GM19099 (cell line): ENCODE results near the gene NIPAL4.

Experiments
- POLR2A ChIP-seq: IDR thresholded peaks from 3 replicates; pipeline ENCODE4 v1.6.1; 2011; ENCODE audit warnings: low read depth; ENCODE audit not compliant: insufficient read length; ENCODE audit errors: extremely low read depth

The NIPAL4 gene

DNA sequence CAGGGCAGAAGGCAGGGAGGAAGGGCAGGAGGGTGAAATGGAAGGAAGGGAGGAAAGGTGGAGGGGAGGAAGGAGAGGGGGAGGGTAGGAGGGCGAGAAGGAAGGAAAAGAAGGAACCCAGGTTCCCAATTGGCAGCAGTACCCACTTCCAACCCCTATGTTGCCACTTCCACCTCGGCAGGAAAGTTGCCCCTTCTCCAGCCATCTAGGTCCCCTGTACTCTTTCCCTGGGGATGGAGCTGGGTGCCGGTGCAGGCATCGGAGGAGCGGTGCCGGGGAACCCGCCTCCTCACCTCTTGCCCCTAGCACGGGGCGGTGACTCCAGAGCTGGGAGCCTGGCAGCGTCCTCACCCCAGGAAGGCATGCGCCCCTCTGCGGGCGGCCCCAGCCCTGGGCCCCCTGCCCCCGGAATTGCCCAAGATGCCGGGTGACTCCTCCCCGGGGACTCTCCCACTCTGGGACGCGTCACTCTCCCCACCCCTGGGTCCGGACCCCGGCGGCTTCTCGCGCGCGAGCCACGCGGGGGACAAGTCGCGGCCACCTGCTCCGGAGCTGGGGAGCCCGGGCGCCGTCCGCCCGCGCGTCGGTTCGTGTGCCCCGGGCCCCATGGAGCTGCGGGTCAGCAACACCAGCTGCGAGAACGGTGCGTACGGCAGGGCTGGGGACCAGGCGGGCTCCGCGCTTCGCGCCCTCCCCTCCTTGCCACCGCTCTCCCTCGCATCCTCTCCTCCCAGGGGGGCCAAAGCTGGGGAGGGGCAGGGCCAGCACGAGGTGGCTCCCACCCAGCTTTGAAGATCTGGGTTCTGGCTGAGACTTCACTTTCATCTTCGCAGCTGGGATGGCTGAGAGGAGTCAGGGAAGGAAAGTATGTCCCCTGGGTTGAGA is at the start of gene NIPAL4:
TSS of gene NIPAL4 (plus strand) at position 499 of the 885 bp plus-strand sequence. CDS start at position 607, 108 bp downstream.
- TF ChIP-seq POLR2A: no peak

DNA sequence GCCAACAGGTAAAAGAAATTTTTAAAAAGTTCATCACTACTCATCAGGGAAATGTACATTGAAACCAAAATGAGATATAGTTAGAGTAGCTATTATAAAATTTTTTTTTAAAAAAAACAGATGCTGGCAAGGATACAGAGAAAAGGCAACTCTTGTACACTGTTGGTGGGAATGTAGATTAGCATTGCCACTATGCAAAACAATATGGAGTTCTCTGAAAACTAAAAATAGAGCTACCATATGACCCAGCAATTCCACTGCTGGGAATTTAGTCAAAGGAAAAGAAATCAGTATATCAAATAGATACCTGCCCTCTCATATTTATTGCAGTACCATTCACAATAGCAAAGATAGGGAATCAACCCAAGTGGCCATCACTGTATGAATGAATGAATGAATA is 44.2 kb upstream of the NIPAL4 start:
- no peak for TF ChIP-seq POLR2A

DNA sequence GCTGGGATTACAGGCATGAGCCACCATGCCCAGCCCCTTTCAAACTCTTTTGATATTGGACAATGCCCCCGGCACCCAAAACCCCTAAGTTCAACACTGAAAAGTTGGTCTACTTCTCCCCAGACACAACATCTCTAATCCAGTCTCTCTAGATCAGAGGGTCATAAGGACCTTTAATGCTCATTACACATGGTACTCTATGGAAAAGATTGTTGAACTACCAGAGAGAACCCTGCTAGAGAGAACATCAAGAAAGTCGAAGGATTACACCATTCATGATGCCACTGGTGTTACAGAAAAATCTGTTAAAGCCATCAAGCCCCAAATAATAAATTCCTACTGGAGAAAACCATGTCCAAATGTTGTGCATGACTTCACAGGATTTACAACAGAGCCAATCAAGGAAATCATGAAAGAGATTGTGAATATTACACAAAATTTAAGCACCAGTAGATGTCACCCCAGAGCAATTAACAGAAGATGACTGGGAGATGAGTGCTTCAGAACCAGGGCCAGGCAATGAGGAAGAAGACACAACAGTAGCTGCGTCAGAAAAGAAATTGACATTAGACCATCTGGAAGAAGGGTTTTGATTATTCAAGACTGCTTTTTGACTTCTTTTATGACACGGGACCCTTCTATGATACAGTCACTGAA is 28.3 kb upstream of the NIPAL4 start:
- no peak for TF ChIP-seq POLR2A

DNA sequence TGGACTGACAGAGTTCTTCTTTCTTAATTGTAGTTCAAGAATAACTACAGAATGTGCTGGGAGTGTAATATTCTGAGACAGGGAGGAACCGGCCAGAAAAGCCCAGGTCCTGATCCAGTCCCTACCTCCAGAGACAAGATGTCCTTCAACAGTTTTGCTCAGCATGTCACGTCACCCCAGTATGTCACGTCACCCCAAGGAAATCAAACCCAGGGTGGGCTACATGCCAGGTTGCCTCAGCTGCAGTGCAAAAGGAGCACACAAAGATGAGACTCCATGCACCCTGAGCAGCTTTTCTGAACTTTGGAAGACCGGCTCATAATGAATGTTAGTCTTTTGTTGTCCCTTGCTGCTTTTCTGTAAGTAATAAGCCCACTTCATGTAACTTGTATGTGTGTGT is 25.9 kb upstream of the NIPAL4 start:
- TF ChIP-seq POLR2A: no peak

DNA sequence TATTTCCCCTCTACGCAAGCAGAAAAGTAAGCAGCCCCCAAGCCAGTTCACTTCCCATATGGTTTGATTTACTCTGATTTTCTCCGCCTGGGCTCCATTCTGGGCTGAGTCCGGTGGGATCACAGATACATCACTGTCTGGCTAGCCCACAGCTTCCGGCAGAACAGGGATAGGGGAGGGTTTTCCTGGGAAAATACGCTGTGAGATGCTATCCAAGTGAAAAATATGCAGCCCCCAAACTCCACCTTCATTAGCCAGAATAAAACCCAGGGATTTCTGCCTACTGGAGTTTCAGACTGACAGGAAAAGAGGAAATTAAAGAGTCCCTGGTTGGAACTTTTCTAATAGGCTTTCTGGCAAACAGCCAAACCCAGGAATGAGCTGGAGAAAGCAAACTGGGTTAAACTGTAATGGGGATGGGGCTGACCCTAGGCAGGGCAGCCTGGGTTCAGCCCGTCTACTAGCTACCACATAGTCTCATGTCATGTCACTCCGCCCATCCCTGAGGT is 16.9 kb upstream of the NIPAL4 start:
- no peak for TF ChIP-seq POLR2A

DNA sequence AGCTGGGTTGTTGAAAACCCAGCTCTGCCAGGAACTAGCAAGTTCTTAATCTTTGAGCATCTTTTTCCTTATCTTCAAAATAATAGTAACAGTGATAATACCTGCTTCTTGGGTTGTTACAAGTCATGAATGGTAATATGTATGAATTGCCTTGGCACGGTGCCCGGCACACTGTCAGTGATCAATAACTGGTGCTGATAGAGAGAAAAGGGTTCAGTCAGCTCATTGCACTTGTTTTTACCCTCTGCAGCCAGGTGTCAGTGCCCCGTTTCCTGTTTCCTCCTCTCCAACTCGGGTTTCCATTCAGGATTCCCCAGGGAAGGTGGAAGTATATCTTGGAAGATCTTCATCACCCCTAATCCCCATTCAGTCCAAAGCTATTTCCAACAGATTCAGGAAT is 15.8 kb upstream of the NIPAL4 start:
- no peak for TF ChIP-seq POLR2A

DNA sequence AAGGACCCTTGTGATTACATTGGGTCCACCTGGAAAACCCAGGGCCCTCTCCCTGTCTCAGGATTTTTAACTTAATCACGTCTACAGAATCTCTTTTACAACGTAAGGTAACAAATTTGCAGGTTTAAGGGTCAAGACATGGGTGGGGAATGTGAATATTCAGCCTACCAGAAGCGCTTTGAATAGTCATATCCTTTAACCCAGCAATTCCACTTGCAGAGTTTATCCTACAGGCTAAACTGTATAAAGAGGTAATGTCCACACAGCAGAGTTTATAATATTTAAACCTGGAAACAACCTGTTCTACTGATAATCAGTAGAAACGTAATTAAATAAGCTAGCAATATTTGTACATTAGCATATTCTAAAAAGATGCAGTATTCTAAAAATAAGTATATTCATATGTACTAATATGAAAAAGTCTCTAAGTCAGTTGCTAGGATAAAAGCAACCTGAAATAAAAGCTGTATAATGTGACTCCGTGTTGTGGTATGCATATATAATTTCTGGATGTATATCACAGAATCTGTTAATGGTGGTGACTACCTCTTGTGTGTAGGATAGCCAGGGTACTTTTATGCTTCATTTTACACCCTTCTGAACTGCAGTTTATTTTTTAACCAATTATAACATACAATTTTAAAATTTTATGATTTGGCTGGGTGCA is 14.1 kb upstream of the NIPAL4 start:
- no peak for TF ChIP-seq POLR2A

DNA sequence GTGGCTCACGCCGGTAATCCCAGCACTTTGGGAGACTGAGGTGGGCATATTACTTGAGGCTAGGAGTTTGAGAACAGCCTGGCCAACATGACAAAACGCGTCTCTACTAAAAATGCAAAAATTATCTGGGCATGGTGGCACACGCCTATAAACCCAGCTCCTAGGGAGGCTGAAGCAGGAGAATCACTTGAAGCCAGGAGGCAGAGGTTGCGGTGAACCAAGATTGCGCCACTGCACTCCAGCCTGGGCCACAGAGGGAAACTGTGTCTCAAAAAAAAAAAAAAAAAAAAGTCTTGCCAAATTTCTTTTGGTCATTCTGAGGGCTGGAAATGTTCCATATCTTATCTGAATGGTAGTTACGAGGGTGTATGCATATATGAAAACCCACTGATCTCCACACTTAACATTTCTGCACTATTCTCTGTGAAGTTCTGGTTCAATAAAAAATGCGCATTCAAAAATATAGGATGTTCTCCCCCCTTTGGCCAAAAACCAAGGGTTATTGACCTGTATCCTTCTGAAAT is 13.5 kb upstream of the NIPAL4 start:
- no peak for TF ChIP-seq POLR2A

DNA sequence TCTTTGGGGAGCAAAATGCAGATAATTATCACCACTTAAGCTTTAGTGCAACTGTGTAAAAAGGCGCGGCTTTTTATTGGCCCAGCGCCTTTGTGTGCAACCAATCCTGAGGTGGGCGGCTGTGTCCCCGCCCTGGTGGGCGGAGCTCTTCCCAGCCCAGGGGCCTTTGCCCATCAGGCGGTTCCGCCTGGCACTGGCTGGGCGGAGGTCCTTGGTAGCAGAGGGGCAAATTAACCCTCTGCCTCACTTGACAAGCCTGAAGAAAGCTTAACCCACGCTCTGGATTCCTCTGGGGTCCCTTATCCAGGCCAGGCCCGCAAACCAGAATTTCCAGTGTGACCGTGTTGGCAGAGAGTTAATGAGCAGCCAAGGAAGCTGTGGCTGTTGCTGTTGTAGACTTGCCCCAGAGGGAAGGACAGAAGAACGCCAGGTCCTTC is 12.8 kb upstream of the NIPAL4 start:
- no peak for TF ChIP-seq POLR2A

DNA sequence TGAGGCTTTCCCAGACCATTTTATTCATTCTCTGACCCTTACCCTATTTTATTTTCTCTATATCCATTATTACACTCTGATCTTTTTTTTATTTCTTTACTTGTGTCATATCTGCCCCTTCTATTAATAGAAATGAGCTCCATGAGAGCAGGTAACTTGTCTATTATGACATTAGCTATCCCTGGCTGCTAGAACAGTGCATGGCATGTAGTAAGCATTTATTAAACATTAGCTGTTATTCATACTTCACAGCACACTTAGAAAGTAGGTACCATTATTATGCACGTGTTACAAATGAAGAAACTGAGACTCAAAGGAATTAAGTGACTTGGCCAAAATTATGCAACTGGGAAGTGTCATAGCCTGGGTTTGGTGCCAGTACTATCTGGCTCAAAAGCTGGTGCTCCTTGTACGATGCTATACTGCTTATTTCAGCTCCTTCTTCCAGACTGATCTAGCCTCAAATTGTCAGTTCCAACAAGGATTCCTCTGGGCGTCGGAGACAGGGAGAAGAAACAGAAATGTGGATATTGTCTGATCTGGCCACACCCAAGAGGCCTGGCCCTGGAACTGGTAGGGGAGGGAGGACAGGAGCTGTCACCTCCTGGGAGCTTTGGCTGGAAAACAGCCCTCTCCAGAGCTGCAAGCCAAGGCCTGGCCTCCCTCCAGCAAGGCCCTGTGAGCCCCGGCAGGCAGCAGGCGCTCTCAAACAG is 10.8 kb upstream of the NIPAL4 start:
- no peak for TF ChIP-seq POLR2A

DNA sequence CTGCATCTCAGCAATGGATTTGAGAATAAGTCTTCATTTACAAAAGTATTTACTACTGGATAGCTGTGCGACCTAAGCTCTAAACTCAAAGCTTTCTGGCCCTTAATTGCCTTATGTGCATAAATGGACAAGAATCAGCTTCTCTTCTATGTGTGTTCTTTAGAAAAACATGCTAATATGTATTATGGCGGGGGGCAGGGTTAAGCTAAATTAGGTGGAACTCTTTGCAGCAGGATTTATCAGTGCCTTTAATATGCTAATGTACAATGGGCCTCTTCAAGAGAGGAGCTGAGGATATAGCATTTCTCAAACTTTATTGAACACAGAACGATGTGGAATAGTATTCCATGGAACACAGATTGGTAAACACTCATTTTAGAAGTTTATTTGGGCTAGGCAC is 10.0 kb upstream of the NIPAL4 start:
- no peak for TF ChIP-seq POLR2A

DNA sequence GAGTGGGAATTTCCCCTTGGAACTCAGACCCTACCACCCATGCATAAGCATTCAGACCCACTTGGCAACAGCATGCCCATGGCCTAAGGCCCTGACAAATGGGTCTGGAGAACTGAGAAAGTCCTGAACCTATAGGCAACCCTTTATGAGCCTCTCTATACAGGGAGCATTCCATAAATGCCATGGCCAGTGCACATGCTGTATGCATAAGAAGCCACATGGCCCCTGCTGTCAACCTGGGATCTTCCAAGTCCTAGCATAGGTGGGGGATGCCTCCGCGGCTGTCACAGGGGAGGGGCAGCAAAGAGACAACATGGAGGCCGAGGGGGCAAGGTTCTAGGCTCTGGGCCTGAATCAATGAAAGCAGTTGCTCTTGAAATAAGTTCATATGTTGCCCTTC is 8.2 kb upstream of the NIPAL4 start:
- no peak for TF ChIP-seq POLR2A

DNA sequence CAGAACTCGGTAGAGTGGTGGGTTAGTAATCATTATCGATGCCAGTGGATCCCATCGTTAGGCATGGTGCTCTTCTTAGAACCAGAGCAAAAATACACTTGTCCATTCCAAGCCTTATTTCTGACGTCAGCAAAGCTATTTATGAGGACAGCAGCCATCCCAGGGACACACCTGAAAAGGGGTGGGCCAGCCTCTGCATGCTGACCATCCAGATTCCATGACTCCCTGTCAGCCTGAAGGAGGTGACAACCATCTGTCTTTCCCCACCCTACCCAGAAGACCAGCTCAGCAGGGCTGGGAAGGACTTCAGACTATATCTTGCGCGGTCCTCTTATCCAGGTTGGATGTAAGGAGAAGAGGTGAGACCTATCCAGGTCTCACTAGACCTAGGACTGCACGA is 5.7 kb upstream of the NIPAL4 start:
- TF ChIP-seq POLR2A: no peak

DNA sequence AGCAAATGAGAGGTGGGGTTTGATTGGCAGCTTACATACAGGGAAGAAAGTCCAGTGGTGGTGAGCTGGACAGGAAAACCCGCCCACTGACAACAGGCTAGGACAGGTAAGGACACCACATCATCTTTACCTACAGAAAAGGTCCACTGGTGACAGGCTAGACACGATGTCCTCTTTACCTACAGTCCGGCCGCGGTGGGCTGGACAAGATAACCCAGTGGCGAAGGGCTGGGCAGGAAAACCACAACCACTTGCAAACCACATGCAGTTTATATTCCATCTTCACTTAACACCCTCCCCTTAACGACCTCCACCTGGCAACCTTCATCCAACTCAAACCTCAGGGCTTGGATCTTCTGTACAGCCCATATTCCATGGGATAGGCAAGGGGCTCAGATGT is 5.0 kb upstream of the NIPAL4 start:
- no peak for TF ChIP-seq POLR2A

DNA sequence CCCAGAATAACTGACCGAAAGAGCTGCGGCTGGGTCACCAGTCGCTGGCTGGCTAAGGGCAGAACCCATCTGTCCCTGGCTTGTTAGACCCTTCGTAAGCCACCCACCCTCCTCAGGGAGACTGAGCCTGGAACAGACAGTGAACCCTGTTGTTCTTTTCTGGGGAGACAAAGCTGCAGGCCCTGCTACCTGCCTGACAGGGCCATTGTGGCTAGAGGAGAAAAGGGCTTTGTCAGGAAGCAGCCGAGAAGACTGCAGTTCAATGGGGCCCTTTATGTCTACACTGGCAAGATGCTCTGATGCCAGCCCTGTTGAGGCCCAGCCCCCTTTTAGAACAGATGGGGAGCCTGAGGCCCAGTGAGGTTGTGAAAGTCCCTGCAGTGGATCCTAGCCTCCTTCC is 3.7 kb upstream of the NIPAL4 start:
- no peak for TF ChIP-seq POLR2A
